Fibroblast of the aortic adventitia (primary cell): ENCODE results near the gene ATXN1. TPM values are rescaled to one million over a fixed set of nuclear protein-coding genes. Genes with fewer than 3 reads are reported as not detected.
"Not testable (repeated sequence)": the region's sequence is repeated elsewhere in the genome, so short reads cannot be mapped to it uniquely, and the experiment has no call there.

Source experiments
- DNase-seq: peaks from one replicate; pipeline ENCODE4 v3.0.0-alpha.2; 2010; ENCODE audit warnings: low read depth
- H3K4me3 ChIP-seq: 2 replicates; pipeline ENCODE4 v1.5.1; 2011; ENCODE audit warnings: low read depth, mild to moderate bottlenecking, control low read depth, low read length, moderate library complexity
- CTCF ChIP-seq: IDR thresholded peaks from 2 replicates; pipeline ENCODE4 v1.5.1; 2011; ENCODE audit warnings: mild to moderate bottlenecking, low read length, control low read depth, inconsistent platforms; ENCODE audit not compliant: insufficient read depth
- total RNA-seq: library from RNA; depleted of rRNA; stranded (reverse); fragments of >200 nt; gene quantifications from 2 replicates; pipeline ENCODE4 v1.2.3, GENCODE V29; 2012; ENCODE audit warnings: low replicate concordance

Gene ATXN1
- total RNA-seq, 1 donor = 39.3 TPM

- TF ChIP-seq CTCF = no peak
- H3K4me3 ChIP-seq = no peak overlapping the region
- DNase-seq = no peak
Measured at GRCh38 chr6:16413399-16413798, 347.9 kb downstream of the ATXN1 start.

GRCh38 chr6:16412982-16413381, 348.3 kb downstream of the ATXN1 start:
- no peak for DNase-seq
- no peak overlapping the region for H3K4me3 ChIP-seq
- no peak for TF ChIP-seq CTCF

GRCh38 chr6:16412171-16412570, 349.1 kb downstream of the ATXN1 start:
- no peak for TF ChIP-seq CTCF
- H3K4me3 ChIP-seq = no peak overlapping the region
- no peak for DNase-seq

GRCh38 chr6:16409531-16410441, 351.5 kb downstream of the ATXN1 start:
- DNase-seq = peak; percentile 73
- no peak overlapping the region for H3K4me3 ChIP-seq
- TF ChIP-seq CTCF = peak; percentile 88

GRCh38 chr6:16408766-16409165, 352.5 kb downstream of the ATXN1 start:
- TF ChIP-seq CTCF = no peak
- no peak overlapping the region for H3K4me3 ChIP-seq
- DNase-seq = no peak

GRCh38 chr6:16406966-16407365, 354.3 kb downstream of the ATXN1 start:
- H3K4me3 ChIP-seq = no peak overlapping the region
- TF ChIP-seq CTCF = no peak
- DNase-seq = no peak

- H3K4me3 ChIP-seq, DNase-seq: not testable (repeated sequence)
Measured at GRCh38 chr6:16406538-16406937, 354.7 kb downstream of the ATXN1 start.
